H9 (cell line): ENCODE results near the gene SMARCE1. TPM values are rescaled to one million over a fixed set of nuclear protein-coding genes. Genes with fewer than 3 reads are reported as not detected.

Source experiments
- DNase-seq: peaks from one replicate; pipeline ENCODE4 v3.0.0-alpha.2; 2017
- H2AFZ ChIP-seq: one replicate; pipeline ENCODE4 v1.6.1; 2013; ENCODE audit warnings: mild to moderate bottlenecking, low read length, control low read depth, moderate library complexity
- H2AK5ac ChIP-seq: 2 replicates; pipeline ENCODE4 v1.6.1; 2013; ENCODE audit warnings: low read length, control low read depth, mixed read lengths; ENCODE audit not compliant: insufficient read length
- H2BK120ac ChIP-seq: one replicate; pipeline ENCODE4 v1.6.1; 2013; ENCODE audit warnings: low read depth, mild to moderate bottlenecking, low read length, control low read depth, inconsistent platforms; ENCODE audit not compliant: poor library complexity, severe bottlenecking
- H2BK12ac ChIP-seq: 2 replicates; pipeline ENCODE4 v1.6.1; 2013; ENCODE audit warnings: low read length, control low read depth, mixed read lengths, low read depth; ENCODE audit not compliant: insufficient read length
- H2BK15ac ChIP-seq: 2 replicates; pipeline ENCODE4 v1.6.1; 2013; ENCODE audit warnings: low read depth, low read length, control low read depth
- H2BK20ac ChIP-seq: one replicate; pipeline ENCODE4 v1.6.1; 2013; ENCODE audit warnings: low read depth, mild to moderate bottlenecking, low read length, control low read depth, inconsistent platforms; ENCODE audit not compliant: poor library complexity, severe bottlenecking
- H2BK5ac ChIP-seq: 2 replicates; pipeline ENCODE4 v1.6.1; 2013; ENCODE audit warnings: low read length, control low read depth, mixed read lengths; ENCODE audit not compliant: insufficient read length
- H3K14ac ChIP-seq: 2 replicates; pipeline ENCODE4 v1.6.1; 2013; ENCODE audit warnings: low read length, control low read depth; ENCODE audit not compliant: insufficient read depth
- H3K18ac ChIP-seq: 2 replicates; pipeline ENCODE4 v1.6.1; 2013; ENCODE audit warnings: low read depth, mild to moderate bottlenecking, mixed read lengths, low read length, control low read depth; ENCODE audit not compliant: insufficient read length
- H3K23ac ChIP-seq: 2 replicates; pipeline ENCODE4 v1.6.1; 2013; ENCODE audit warnings: low read length, control low read depth, mixed read lengths, low read depth; ENCODE audit not compliant: insufficient read length
- H3K23me2 ChIP-seq: 2 replicates; pipeline ENCODE4 v1.6.1; 2013; ENCODE audit warnings: low read depth, mild to moderate bottlenecking, mixed read lengths, low read length, control low read depth; ENCODE audit not compliant: insufficient read length, poor library complexity, severe bottlenecking
- H3K27ac ChIP-seq: 2 replicates; pipeline ENCODE4 v1.5.1; 2013; ENCODE audit warnings: low read length, control low read depth, mixed read lengths, low read depth; ENCODE audit not compliant: insufficient read length
- H3K27me3 ChIP-seq: 2 replicates; pipeline ENCODE4 v1.6.1; 2013; ENCODE audit warnings: low read length, control low read depth, inconsistent platforms; ENCODE audit not compliant: insufficient read depth
- H3K4ac ChIP-seq: 2 replicates; pipeline ENCODE4 v1.6.1; 2013; ENCODE audit warnings: low read depth, mild to moderate bottlenecking, control low read depth, inconsistent platforms, low read length, moderate library complexity
- H3K4me1 ChIP-seq: 2 replicates; pipeline ENCODE4 v1.6.1; 2013; ENCODE audit warnings: low read length, control low read depth, inconsistent platforms; ENCODE audit not compliant: insufficient read depth
- H3K4me2 ChIP-seq: 2 replicates; pipeline ENCODE4 v1.6.1; 2013; ENCODE audit warnings: low read length, control low read depth, mixed read lengths; ENCODE audit not compliant: insufficient read length, insufficient read depth
- H3K56ac ChIP-seq: 2 replicates; pipeline ENCODE4 v1.6.1; 2013; ENCODE audit warnings: low read depth, mild to moderate bottlenecking, mixed read lengths, low read length, control low read depth; ENCODE audit not compliant: insufficient read length
- H3K79me1 ChIP-seq: 2 replicates; pipeline ENCODE4 v1.6.1; 2013; ENCODE audit warnings: low read depth, mild to moderate bottlenecking, moderate library complexity, low read length, control low read depth, inconsistent platforms; ENCODE audit not compliant: insufficient read depth, poor library complexity, severe bottlenecking
- H3K79me2 ChIP-seq: 2 replicates; pipeline ENCODE4 v1.6.1; 2013; ENCODE audit warnings: low read length, control low read depth, inconsistent platforms; ENCODE audit not compliant: insufficient read depth
- H3K9ac ChIP-seq: 2 replicates; pipeline ENCODE4 v1.6.1; 2013; ENCODE audit warnings: low read length, control low read depth, mixed read lengths; ENCODE audit not compliant: insufficient read length; ENCODE audit errors: extremely low read depth
- H3K9me3 ChIP-seq: one replicate; pipeline ENCODE4 v1.6.1; 2013; ENCODE audit warnings: low read depth, low read length, inconsistent platforms; ENCODE audit not compliant: control insufficient read depth
- H3T11ph ChIP-seq: one replicate; pipeline ENCODE4 v1.6.1; 2013; ENCODE audit warnings: mild to moderate bottlenecking, low read length, control low read depth, inconsistent platforms
- H4K20me1 ChIP-seq: one replicate; pipeline ENCODE4 v1.6.1; 2013; ENCODE audit not compliant: control insufficient read depth, insufficient read length, insufficient read depth
- H4K5ac ChIP-seq: 2 replicates; pipeline ENCODE4 v1.6.1; 2013; ENCODE audit warnings: low read depth, mild to moderate bottlenecking, mixed read lengths, low read length, control low read depth; ENCODE audit not compliant: insufficient read length
- H4K8ac ChIP-seq: replicated peaks from 2 replicates; pipeline ENCODE4 v1.6.1; 2013; ENCODE audit warnings: low read length, control low read depth, mixed read lengths, low read depth; ENCODE audit not compliant: insufficient read length
- H4K91ac ChIP-seq: 2 replicates; pipeline ENCODE4 v1.6.1; 2013; ENCODE audit warnings: low read depth, mild to moderate bottlenecking, moderate library complexity, mixed read lengths, low read length, control low read depth; ENCODE audit not compliant: insufficient read length
- H3K27ac Mint-ChIP-seq, 3 experiments: 2 replicates in 2 of 3; 3 replicates in 1 of 3; pipeline ENCODE4 v1.8.0; 2020 to 2021; ENCODE audit warnings: mixed read lengths in 3 of 3, mild to moderate bottlenecking in 1 of 3, moderate library complexity in 1 of 3
- H3K27me3 Mint-ChIP-seq: 2 replicates; pipeline ENCODE4 v1.8.0; 2021; ENCODE audit warnings: low read depth, mild to moderate bottlenecking, moderate library complexity, mixed read lengths
- H3K36me3 Mint-ChIP-seq, 3 experiments: 2 replicates in 2 of 3; 3 replicates in 1 of 3; pipeline ENCODE4 v1.8.0; 2020 to 2021; ENCODE audit warnings: low read depth in 3 of 3, mixed read lengths in 3 of 3; ENCODE audit not compliant: insufficient read depth in 1 of 3
- H3K4me1 Mint-ChIP-seq, 2 experiments: 2 replicates each; pipeline ENCODE4 v1.8.0; 2020; ENCODE audit warnings: mixed read lengths in 2 of 2
- H3K4me3 Mint-ChIP-seq, 2 experiments: 2 replicates in 1 of 2; 3 replicates in 1 of 2; pipeline ENCODE4 v1.8.0; 2020 to 2021; ENCODE audit warnings: mild to moderate bottlenecking in 2 of 2, mixed read lengths in 2 of 2, moderate library complexity in 1 of 2
- H3K9me3 Mint-ChIP-seq, 2 experiments: 2 replicates in 1 of 2; 3 replicates in 1 of 2; pipeline ENCODE4 v1.8.0; 2020; ENCODE audit warnings: mild to moderate bottlenecking in 2 of 2, mixed read lengths in 2 of 2, moderate library complexity in 1 of 2
- CTCF ChIP-seq: fragments of 200-600 bp; sonication (generic); conservative IDR thresholded peaks from 3 replicates; pipeline ENCODE4 v1.8.0; 2021; ENCODE audit warnings: antibody characterized with exemption, mild to moderate bottlenecking
- WGBS: extraction: QIAGEN DNeasy Blood & Tissue Kit; methylation state at CpG from one replicate; pipeline ENCODE4 v1.1.7; 2013; ENCODE audit warnings: missing lambda C conversion rate, low lambda C conversion rate, mixed read lengths; ENCODE audit not compliant: insufficient read length; ENCODE audit errors: extremely low coverage; 5-methylcytosine and 5-hydroxymethylcytosine counted together
- total RNA-seq: library from RNA; stranded (reverse); gene quantifications from 2 replicates; pipeline ENCODE4 v1.2.1, GENCODE V29; 2021

SMARCE1 gene
- total RNA-seq, 1 experiment from 2014 or later: 122 TPM

GRCh38 chr17:40672654-40673053, 25.0 kb upstream of the SMARCE1 start:
- Histone ChIP-seq H3K27ac (no peak overlapping the region), H2BK5ac (no peak overlapping the region), H3K79me2 (no peaks in the 10 kb centered on the region), H3K4me1 (peaks cover 4% of the 10 kb centered on the region; the same call in 1 of the 2 replicates), H3K14ac (no peak overlapping the region), H4K8ac (no peak overlapping the region), H2BK120ac (no peak overlapping the region), H3K4me2 (no peak overlapping the region), H3K56ac (no peak overlapping the region), H3K9me3 (no peaks in the 10 kb centered on the region), H3K23ac (no peak overlapping the region), H3K9ac (no peak overlapping the region), H3K27me3 (no peaks in the 10 kb centered on the region), H4K91ac (no peak overlapping the region), H2BK15ac (no peak overlapping the region), H3K23me2 (no peaks in the 10 kb centered on the region), H3K18ac (no peak overlapping the region), H3K79me1 (no peaks in the 10 kb centered on the region), H2AK5ac (no peak overlapping the region), H3T11ph (no peak overlapping the region), H4K20me1 (no peaks in the 10 kb centered on the region), H2BK20ac (no peak overlapping the region), H3K4ac (no peak overlapping the region), H4K5ac (no peak overlapping the region), H2BK12ac (no peak overlapping the region), H2AFZ (no peak overlapping the region)
- no peak for TF ChIP-seq CTCF
- no peak for DNase-seq
- Mint-ChIP-seq H3K4me3 (no peak overlapping the region), H3K36me3 (no peaks in the 10 kb centered on the region), H3K27ac (no peak overlapping the region), H3K27me3 (peaks cover 11% of the 10 kb centered on the region), H3K9me3 (no peaks in the 10 kb centered on the region), H3K4me1 (peaks cover 5 to 11% of the 10 kb centered on the region in 2 experiments; a peak in 3 of 4 replicates)
- WGBS: no CpG with 5 or more reads among the region's 2 CpGs
